NCI-H1092 treated with DMSO at 0.1 percent for 48 hours (cell line): ENCODE results near the gene ZCCHC7.
A peak's percentile ranks its signal among the peaks of the same experiment; 100 is the strongest.

Experiments used
- DNase-seq: peaks from one replicate; lab custom pipeline; 2025; lab: John Stamatoyannopoulos, UW

The ZCCHC7 gene

GRCh38 chr9:37339923-37340322 lies 219.5 kb downstream of the ZCCHC7 start:
- DNase-seq: peak; percentile 64

GRCh38 chr9:37340961-37341360 lies 220.6 kb downstream of the ZCCHC7 start:
- no peak for DNase-seq

DNA sequence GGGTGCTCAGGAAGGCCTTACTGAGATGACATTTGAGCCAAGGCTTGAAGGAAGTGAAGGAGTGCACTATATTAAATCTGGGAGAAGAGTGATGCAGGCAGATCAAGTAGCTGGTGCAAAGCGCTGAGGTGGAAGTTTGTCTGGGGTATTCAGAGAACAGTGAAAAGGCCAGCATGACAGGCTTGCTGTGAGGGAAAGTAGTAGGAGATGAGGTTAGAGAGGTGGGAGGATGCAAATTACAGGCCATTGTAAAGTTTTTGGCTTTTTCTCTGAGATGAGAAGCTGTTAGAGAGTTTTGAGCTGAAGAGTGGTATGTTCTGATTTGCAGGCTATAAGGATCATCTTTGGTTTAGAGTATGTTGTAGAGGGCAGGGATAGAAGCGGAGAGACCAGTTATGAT lies 221.3 kb downstream of the ZCCHC7 start:
- DNase-seq: no peak

DNA sequence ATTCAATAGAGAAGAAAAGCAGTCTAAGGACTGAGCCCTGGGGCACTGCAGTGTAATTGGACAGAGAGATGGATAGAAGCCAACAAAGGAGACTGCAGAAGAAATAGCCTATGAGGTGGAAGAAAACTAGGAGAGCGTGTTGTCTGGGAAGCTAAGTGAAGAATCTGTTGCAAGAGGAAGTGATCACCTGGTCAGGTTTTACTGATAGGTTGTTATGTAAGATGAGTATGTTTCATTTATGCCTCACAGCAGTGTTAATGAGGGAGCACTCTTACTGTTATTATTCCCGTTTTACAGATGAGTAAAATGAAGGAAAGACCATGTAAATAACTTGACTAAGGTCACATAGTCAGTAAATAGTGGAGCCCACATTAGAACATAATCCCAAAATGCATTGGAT lies 222.1 kb downstream of the ZCCHC7 start:
- no peak for DNase-seq

- DNase-seq: no peak
Measured at GRCh38 chr9:37342895-37343294, 222.5 kb downstream of the ZCCHC7 start.

DNA sequence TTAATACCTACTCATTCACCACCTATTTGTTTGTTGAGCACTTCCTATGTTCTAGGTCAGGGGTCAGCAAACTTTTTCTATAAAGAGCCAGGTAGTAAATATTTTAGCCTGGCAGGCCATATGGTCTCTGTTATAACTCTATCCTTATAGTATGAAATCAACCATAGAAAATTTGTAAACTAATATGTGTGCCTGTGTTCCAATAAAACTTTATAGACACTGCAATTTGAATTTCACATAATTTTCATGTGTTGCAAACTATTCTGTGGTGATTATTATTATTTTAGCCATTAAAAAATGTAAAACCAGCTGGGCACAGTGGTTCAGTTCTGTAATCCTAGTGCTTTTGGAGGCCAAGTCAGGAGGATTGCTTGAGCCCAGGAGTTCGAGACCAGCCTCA lies 223.3 kb downstream of the ZCCHC7 start:
- no peak for DNase-seq

GRCh38 chr9:37345038-37345437 lies 224.7 kb downstream of the ZCCHC7 start:
- no peak for DNase-seq

DNA sequence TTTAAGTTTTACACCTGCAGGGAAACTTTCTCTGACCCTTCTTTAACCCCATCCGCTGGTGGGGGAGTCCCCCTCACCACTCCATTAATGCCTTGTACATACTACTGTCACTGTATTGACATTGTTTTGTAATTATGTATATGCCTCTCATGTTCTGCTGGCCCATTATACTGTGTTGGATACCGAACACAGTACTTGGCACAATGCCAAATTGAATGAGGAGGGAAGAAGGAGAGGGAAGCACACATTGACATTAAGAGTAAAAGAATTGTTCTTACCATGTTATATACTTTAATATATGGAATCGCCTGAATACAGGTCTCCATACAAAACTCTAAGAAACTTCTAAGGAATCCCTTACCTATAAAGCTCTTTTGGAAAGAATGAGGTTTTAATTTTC lies 228.5 kb downstream of the ZCCHC7 start:
- peak; percentile 67 for DNase-seq

- no peak for DNase-seq
Measured at GRCh38 chr9:37350486-37351190, 230.3 kb downstream of the ZCCHC7 start.

DNA sequence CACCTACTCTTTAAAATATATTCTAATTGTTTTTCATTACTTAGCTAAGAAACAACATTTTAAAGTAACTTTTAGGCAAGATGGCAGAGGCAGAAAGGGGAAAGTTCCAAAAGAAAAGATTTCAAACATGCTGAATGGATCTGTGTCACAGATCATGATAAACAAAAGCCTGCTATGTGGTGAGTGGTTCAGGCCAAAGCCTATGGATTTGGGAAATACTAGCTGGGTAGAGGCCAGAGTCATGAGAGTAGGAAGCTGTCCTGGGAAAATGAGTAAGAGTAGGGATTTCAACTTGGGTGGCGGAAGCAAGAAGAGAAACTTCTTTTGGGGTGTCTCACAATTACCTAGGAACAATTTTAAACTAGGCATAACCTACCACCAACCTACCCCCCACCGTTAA lies 233.4 kb downstream of the ZCCHC7 start:
- no peak for DNase-seq

GRCh38 chr9:37362430-37362829 lies 242.1 kb downstream of the ZCCHC7 start:
- no peak for DNase-seq

DNA sequence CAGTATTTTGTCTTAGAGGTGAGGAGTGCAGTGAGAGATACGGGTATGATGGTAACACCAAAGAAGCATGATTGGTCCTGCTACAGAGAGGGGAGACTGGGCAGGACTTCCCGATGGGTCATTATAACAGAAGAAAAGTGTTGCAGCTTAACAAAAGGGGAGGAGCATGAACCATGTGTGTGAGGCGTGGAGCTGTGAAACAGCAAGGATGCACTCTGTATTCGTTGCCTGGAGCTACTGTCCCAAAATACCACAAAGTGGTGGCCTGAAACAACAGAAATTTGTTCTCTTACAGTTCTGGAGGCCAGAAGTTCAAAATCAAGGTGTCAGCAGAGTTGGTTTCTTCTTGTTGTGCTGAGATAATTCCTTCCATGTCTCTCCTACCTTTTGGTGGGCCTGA lies 242.8 kb downstream of the ZCCHC7 start:
- no peak for DNase-seq

DNA sequence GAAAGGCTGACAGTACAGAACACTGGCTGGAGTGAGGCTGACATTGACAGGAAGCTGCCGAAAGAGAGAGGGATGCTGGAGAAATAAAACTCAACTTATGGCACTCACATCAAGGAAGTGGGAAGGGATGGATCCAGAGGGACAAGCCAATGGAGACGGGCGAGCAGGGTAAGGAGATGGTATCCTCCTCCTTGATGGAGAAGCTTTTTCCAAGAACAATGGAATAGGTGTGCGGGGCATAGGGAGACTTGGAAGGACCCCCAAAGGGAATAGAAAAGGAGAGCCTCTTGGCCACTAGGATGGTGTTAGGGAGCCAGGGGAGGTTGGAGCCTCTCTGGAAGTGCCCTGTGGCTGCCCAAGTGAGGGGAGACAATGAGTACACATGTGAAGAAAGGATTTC lies 243.8 kb downstream of the ZCCHC7 start:
- DNase-seq: no peak

DNA sequence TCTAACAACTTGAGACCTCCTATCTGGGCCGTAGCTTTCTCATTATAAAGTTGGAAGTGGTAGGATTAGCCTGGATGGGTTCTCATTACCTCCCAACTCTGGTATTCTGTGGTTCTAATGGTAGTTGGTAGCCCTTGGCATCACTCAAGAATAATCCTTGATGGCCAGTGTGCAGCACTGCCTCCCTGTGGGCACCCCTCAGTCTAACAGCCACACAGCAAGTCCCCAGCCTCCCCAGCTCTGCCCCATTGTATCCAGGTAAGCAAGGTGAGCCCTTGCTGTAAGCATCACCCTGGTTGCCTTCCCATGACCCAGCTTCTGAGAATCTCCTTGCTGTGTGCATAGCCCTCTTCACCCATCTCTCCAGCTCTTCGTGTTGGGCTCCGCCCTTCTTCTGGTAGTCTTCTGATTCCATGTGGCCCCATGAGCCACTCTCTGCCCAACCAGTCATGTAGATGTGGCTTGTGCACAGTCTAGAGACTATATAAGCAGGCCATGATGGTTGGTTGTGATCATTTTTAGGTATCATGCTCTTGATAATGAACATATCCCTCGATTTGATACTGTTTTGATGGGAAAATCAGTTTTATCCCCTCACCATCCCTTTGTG lies 244.5 kb downstream of the ZCCHC7 start:
- DNase-seq: no peak

DNA sequence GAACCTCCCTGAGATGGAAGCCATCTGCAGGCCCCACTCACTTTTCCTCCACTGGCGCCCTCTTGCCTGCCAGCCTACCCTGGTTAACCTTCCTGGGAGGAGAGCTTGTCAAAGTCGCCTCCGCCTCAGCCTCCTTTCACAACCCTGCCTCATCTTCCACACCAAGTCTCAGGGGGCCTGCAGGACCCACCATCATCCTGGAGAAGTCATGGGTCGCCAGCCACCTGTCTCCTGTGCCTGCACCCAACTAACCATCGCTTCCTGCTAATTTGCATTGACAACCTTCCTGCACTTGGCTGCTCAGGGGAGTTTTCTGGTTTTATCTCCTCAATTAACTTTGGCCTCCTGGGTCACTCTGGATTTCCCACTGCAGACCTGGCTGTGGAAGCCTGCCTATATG lies 249.3 kb downstream of the ZCCHC7 start:
- no peak for DNase-seq

- DNase-seq: no peak
Measured at GRCh38 chr9:37370282-37370681, 249.9 kb downstream of the ZCCHC7 start.

DNA sequence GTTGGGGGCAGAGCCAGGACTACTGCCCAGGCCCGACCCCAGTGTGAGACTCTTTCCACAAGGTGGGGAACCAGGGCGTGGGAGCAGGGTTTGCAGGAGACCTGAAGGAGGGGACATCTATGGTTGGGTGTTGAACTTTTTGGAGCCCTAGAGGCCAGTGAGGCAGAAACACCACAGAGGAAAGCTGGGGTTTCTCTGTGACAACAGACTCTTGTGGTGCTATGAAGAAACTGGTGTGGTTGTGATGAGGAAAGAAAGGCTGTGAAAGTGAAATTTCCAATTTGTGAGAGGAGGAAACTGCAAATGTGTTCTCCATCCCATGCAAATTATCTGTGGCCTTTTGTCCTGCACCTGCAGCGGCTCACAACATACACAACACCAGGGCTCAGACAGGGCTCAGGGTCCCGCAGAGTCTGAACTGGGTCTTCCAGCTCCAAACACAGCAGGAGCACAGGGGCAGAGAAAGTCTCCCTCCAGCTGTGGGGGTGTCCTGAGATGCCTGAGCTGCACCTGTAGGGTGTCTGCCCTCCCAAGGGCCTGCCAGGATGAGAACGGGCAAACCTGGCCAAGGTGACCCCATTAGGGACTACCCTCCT lies 250.7 kb downstream of the ZCCHC7 start:
- no peak for DNase-seq

GRCh38 chr9:37371565-37372464 lies 251.4 kb downstream of the ZCCHC7 start:
- DNase-seq: no peak

DNA sequence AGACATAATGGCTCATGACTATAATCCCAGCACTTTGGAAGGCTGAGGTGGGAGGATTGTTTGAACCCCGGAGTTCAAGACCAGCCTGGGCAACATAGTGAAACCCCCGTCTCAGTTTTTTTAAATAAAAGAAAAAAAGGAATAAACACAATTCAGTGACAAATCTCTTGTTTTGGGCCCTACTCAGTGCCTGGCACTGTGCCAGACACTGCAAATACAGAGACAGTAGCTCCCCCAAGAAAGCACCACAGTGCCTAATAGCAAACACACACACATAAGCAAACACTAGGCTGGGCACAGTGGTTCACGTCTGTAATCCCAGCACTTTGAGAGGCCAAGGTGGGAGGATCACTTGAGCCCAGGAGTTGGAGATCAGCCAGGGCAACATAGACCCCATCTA lies 252.5 kb downstream of the ZCCHC7 start:
- DNase-seq: no peak

DNA sequence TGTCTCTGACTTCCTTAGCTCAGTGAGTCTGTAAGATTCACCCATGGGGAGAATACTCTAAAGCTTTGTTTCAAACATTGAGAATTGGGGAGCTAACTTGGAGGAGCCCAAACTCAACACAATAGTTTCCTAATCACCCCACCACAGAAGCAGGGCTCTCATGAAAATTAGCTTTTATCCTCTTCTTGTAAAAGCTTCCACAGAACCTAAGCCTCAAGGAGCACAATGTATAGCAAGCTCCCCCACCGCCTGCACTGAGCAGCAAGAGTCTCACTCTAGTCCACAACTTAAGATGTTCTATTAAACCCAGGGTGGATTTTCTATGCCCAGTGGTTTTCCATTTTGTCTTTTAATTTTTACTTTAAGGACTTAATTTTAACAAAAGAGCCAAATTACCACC lies 253.2 kb downstream of the ZCCHC7 start:
- DNase-seq: no peak

DNA sequence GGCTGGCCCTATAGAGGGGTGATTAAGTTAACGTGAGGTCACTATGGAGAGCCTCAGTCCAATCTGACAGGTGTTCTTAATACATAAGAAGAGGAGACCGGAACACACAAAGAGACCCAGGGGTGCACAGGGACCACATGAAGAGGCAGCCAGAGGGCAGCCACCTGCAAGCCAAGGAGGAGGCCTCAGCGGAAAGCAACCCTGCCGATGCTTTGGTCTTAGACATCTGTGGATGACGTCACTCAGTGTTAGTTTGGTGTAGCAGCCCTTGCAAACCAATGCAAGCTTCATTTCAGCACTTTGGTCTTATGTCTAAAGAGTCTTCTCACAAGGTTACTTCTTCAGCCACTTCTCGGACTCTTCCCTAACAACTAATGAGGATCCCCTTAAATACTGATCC lies 254.5 kb downstream of the ZCCHC7 start:
- DNase-seq: no peak
